B cell (primary cell): Measurements from ENCODE around the gene SBK2.

ENCODE experiments used
- EZH2 ChIP-seq: IDR thresholded peaks from 2 replicates; pipeline ENCODE4 v1.6.1; 2012; ENCODE audit warnings: borderline replicate concordance, low read depth, mild to moderate bottlenecking, moderate library complexity, low read length; ENCODE audit not compliant: insufficient read depth, poor library complexity, severe bottlenecking
- TF ChIP-seq, protein P1 (sequence below): fragments of 200-600 bp; IDR thresholded peaks from one replicate; pipeline ENCODE4 v1.8.0; 2022; ENCODE audit warnings: antibody characterized with exemption, mild to moderate bottlenecking

- TF ChIP-seq, protein P1, sequence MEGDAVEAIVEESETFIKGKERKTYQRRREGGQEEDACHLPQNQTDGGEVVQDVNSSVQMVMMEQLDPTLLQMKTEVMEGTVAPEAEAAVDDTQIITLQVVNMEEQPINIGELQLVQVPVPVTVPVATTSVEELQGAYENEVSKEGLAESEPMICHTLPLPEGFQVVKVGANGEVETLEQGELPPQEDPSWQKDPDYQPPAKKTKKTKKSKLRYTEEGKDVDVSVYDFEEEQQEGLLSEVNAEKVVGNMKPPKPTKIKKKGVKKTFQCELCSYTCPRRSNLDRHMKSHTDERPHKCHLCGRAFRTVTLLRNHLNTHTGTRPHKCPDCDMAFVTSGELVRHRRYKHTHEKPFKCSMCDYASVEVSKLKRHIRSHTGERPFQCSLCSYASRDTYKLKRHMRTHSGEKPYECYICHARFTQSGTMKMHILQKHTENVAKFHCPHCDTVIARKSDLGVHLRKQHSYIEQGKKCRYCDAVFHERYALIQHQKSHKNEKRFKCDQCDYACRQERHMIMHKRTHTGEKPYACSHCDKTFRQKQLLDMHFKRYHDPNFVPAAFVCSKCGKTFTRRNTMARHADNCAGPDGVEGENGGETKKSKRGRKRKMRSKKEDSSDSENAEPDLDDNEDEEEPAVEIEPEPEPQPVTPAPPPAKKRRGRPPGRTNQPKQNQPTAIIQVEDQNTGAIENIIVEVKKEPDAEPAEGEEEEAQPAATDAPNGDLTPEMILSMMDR = no peak
- TF ChIP-seq EZH2 = no peak
Observed at GRCh38 chr19:55539090-55539984, 2.4 kb upstream of the SBK2 start.
